GM18861 (cell line): ENCODE measurements around the gene EOGT.

ENCODE experiments used
- ATAC-seq: cut with Tn5 transposase; IDR thresholded peaks from one replicate; pipeline ENCODE4 v1.9.1; 2021; ENCODE audit not compliant: unreplicated experiment

EOGT gene

GRCh38 chr3:69009559-69010410 lies 3.7 kb downstream of the EOGT start:
- no peak for ATAC-seq

DNA sequence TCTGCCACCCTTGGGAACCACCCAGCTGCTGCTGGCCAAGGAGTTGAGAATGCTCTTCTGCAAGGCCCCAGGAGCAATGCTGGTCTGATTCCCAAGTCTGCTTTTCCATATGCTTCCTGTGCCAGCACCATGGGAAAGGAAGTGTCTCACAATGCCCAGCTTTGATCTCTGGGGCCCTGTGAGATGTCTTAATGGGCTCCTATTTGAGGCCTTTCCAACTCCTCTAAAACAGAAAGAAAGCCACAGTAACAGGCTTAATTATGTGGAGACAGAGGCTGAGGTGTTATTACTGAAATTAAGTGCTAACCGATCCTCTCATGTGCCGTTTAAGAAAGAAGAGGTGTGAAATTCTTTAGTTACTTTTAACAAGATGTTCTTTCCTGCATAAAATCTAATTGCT lies 4.5 kb downstream of the EOGT start:
- ATAC-seq, result no peak

- ATAC-seq, result no peak
Observed at GRCh38 chr3:69005791-69006482, 7.5 kb downstream of the EOGT start.

GRCh38 chr3:69005071-69005790 lies 8.3 kb downstream of the EOGT start:
- ATAC-seq, result no peak

DNA sequence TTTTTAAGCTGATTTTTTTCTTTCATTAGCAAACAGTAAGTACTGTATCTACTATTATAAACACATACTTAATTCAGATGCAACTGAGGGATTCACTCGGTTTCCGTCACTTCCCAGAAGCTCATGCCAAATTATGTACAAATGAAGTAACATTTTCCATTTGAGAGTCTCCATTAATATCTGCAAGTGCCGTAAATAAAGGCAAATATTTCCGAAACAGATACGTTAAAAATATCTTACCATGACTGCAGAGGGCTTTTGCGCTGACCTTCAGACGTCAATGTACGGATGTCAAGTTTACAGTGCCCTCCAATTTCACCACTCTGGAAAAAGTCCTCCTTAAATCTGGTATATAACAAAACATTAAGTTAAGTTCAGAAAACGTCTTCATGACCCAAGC lies 9.3 kb downstream of the EOGT start:
- no peak for ATAC-seq

DNA sequence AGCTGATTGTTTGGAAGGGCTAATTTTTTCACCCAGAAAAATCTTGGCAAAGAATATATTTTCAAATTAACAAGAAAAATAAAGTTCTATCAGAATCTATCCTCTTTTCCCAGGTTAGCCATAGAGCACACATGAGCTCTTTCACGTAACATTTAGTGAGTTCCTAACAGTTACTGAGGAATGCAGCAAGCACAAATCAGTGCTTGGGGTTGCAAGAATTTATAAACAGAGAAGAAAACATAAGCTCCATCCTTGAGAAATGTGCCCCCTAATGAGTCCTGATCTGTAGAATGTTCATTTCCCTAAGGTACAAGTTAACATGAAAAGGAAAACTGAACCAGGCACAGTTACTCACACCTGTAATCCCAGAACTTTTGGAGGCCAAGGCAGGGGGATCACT lies 13.9 kb downstream of the EOGT start:
- no peak for ATAC-seq

GRCh38 chr3:68999158-68999557 lies 14.3 kb downstream of the EOGT start:
- ATAC-seq, result no peak

DNA sequence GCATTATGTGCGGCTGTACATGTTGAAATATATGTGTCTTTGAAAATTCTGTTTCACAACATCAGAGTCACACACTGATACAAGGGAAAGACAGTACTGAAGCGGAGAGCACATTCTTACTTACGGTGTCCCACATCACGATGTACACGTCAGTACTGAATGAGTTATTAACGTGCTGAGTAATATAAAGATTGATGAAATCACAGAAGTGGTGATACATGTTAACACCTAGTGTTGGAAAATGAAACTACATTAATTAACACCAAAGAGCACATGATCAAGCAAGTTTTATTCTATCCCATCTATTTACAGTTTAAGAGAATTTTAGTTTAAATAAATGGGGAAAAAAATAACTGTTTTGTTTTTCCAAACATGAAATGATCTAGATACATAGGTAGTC lies 15.6 kb downstream of the EOGT start:
- no peak for ATAC-seq

DNA sequence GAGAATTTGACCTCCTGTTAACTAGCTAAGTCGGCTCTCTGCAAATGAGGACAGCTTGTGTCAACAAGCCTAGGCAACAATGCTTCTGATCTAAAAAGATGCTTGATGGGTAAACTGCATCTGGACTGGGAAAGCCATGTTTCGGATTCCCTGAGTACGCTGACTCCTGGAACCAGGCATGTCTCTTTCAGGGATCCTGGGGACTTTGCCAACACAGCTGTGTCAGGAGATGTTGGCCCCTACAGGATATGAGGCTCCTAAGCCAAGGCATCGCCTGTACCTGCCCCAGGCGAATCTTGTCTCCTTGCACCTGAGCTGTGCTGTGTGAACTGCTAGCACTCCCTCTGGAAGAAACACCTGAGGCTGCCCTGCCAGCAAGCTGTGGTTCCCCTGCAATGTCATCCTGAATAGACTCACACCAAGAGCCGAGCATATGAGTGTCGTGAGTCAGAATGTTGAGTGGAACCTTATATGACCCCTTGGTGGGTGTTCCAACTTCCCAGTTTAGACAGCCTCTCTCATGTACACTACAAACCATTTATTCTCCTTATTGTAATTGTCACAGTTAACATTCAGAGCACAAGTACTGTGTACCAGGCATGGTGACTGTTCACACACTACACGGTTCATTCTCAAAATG lies 17.0 kb downstream of the EOGT start:
- no peak for ATAC-seq

DNA sequence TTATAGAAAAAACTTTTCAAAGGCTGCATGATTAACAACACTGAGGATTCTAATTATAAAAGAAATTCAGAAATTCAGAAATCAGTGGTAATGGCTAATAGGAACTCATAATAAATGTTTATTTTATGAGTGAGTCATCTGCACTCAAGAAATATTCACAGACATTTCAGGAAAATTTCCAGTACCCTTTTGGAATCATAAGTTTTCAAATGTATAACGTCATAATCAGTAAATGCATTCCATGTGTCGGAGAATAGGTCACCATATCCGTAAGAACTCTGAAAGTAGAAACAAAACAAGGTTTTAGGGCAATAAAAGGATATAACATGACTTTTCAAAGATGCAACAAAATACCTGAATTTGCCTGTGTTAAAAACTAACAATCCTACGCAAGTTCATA lies 24.7 kb downstream of the EOGT start:
- ATAC-seq, result no peak

DNA sequence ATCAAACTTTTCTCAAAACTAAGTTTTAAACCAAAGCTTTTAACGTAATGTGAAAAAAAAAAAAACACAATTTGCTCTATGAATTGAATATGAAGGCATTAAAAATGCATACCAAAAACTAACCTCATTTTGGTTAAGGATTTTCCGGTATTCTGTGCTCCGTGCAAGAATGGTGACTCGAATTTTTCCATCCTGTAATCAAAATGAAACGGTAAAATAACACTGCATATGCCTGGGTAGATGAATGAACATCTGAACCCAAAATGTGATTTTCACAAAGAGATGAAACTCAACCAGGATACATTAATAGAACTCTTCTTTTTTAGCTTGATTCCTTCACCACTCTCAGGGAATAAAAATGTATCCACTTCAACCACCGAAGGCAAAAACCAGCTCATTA lies 26.2 kb downstream of the EOGT start:
- ATAC-seq, result no peak

DNA sequence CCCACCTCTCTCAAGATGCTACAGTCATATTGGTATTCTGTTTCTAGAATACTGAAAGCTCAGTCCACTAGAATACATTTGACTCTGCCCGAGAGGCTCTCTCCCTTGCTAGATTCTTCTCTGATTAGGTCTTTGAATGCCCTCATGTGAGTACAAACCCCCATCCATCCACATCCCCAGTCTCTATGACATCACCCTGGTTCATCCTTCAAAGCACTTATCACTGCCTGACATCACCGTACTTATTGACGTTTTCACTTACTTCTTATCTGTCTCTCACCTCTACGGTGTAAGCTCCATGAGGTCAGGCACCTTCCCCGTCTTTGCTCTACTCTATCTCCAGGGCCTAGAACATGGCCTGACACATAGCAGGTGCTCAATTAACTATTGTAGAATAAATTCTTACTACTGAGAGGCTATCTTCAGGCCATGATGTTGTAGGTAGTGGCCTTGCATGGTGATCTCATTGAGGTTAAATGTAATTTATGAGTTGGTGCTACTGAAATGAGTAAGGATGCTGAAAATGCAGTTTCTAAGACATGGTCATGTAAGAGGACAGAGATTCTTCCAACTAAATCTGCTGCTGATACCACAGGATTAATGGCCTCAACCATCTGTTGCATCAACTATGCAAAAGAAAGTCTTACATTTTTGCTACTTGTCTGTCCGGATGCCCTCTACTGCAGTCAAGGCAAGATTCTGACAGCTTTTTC lies 26.8 kb downstream of the EOGT start:
- peak; percentile 42 for ATAC-seq

- no peak for ATAC-seq
Observed at GRCh38 chr3:68985146-68985790, 28.2 kb downstream of the EOGT start.

DNA sequence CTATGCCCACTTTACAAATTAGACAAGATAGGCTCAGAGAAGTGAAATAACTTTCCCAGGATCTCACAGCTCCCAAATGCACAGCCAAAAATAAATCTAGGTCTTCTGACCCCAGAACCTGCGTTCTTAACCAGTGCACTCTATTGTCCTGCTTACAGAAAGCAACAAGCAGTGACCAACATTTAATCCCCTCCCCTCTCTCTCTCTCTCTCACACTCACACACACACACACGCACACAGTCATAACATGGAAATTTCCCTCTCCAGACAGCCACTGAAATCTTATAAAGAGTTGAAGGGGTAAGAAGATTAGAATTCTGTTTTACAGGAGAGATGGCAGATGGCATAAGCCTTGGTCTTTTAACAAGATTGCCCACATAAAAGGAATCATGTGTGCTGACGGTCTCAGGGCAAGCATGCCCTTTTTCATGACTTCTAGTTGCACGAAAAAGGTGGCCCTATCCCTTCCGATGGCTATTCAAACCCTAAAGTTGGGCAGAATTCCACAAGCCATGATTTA lies 29.4 kb downstream of the EOGT start:
- no peak for ATAC-seq

GRCh38 chr3:68977486-68978167 lies 35.9 kb downstream of the EOGT start:
- no peak for ATAC-seq

- ATAC-seq, result no peak
Observed at GRCh38 chr3:68974711-68975110, 38.8 kb downstream of the EOGT start.

DNA sequence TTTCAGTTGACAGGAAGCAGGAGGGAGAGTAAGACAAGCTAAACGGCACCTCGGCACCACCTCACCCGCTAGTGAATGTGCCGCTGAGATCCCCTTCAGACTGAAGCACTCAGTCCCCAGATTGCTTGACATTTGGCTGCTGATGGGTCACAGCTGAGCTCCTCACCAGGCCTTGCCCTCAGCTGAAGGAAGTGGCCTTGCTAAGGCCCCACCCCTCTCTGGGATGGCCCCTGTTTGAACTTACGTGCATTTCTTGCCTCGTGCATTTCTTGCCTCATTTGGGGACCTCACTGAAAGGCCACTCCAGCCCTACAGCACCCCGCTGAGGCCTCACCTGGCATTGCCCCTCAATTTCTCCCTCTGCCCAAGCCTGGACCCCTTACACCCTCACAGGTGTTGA lies 39.8 kb downstream of the EOGT start:
- ATAC-seq, result no peak

- ATAC-seq, result no peak
Observed at GRCh38 chr3:68972358-68972979, 41.0 kb downstream of the EOGT start.

GRCh38 chr3:68964694-68965093 lies 48.8 kb downstream of the EOGT start:
- ATAC-seq, result no peak
